GM19372 (cell line): ENCODE measurements around the gene SCN8A.
"Not testable (repeated sequence)": the region's sequence is repeated elsewhere in the genome, so short reads cannot be mapped to it uniquely, and the experiment has no call there.

Experiments
- ATAC-seq: cut with Tn5 transposase; IDR thresholded peaks from one replicate; pipeline ENCODE4 v1.9.1; 2021; ENCODE audit warnings: mild to moderate bottlenecking, low read depth, moderate library complexity; ENCODE audit not compliant: unreplicated experiment

SCN8A gene

GRCh38 chr12:51591016-51591901 is at the start of gene SCN8A:
SCN8A (plus strand) TSS chr12:51591233; CDS start chr12:51662818, 71,585 bp downstream.
- peak; percentile 40 for ATAC-seq

GRCh38 chr12:51546097-51546496 is 44.9 kb upstream of the SCN8A start:
- ATAC-seq = no peak

- ATAC-seq = no peak
These were observed 43.4 kb upstream of the SCN8A start for GRCh38 chr12:51547606-51548005.

DNA sequence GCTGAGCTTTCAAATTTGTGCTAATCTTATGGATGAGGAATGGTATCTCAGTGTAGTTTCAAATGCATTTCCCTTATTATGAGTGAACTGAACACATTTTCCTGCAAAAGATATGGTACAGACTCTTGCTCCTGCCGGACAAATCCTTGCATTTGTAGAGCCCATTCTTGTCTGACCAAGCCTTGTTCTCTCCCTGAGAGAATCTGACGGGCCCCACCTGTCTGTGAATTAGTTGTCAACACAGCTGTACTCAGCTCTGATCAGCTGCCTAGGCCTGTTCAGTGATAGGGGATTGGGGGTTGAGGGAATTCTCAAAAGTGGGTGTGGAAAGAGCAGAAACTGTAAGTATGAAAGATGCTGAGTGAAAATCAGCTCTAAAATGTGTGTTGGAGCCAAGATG is 42.8 kb upstream of the SCN8A start:
- ATAC-seq = no peak

GRCh38 chr12:51549637-51550036 is 41.4 kb upstream of the SCN8A start:
- ATAC-seq = no peak

GRCh38 chr12:51568271-51569032 is 22.6 kb upstream of the SCN8A start:
- ATAC-seq = not testable (repeated sequence)

- no peak for ATAC-seq
These were observed 11.6 kb upstream of the SCN8A start for GRCh38 chr12:51579321-51579850.

- no peak for ATAC-seq
These were observed 2.0 kb upstream of the SCN8A start for GRCh38 chr12:51589060-51589459.

DNA sequence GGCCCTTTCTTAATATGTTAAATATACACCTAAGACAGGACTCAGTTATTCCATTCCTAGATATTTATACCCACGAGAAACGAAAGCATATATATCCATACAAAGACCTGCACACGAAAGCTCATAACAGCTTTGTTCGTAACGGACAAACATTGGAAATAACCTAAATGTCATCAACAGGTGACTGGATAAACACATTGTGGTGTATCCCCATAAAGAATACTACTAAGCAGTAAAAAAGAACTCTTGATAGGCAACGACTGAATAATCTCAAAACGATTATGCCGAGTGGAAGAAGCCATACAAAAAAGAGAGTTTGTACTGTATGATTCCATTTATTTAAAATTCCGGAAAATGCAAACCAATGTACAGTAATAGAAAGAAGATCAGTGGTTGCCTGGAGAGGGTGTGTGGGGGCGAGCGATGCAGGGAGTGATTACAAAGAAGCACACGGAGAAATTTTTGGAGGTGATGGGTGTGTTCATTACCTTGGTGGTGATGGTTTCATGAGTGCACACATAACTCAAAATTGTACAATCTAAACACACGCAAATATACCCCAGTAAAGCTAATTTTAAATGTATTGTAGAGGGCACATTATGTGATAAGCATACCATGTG is 1.4 kb upstream of the SCN8A start:
- ATAC-seq = no peak

DNA sequence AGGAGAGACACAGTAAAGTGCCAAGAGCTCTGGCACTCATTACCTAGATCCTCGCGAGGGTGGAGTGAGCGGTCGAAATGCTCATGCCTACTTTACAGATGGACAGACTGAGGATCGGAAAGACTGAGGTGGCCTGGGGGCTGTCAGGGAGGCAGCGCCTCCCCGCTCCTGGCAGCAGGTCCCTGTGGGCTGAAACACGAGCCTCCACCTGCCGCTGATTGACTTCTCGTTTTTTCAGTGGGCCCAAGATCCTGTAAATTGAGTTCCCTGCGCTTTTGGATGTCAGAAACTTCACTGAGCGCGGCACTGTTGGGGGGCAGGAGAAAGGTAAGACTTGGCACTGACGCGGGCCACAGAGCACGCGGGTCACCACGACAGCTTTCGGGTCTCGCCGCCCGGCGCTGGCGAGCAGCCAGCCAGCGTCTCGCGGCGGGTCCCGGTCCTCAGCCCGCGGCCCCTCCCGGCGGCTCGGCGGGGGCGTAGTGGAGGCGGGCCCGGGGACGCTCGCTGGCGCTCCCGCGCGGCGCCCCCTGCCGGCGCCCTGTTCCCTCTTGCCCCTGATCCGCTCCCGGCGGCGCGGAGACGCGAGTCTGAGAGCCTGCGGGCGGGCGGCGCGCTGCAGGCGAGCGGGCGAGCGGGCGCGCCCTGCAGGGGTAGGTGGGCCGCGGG is 552 bp upstream of the SCN8A start:
- ATAC-seq = peak; percentile 84

DNA sequence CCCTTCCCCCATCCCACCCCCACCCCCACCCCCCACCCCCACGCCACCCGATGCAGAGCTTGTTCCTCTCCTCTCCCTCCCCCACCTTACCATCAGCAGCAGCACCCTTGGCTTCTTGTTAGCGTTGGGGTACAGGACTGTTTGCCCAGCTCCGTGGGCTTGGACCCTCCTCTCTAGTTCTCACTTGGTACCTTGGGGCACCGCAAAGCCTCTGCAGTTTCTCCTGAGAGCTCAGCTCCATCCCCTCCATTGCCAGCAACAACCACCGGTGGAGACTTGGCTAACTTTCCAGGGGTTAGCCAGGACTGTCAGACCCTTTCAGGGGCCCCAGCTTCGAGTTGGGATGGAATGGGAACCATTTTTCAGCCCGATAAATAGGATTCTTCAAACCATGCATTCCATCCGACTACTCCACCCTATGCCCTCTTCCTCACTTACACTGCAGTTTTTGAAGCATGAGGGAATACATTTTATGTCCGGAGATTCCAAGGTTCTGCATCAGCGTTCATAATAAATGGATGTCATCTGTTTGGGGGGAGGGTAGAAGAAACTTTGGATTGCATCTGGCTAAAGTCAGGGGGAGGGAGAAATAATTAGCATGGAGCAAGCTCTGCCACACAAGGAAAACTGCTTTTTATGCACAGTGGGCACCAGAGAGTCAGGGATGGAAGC is 1.1 kb downstream of the SCN8A start:
- no peak for ATAC-seq

DNA sequence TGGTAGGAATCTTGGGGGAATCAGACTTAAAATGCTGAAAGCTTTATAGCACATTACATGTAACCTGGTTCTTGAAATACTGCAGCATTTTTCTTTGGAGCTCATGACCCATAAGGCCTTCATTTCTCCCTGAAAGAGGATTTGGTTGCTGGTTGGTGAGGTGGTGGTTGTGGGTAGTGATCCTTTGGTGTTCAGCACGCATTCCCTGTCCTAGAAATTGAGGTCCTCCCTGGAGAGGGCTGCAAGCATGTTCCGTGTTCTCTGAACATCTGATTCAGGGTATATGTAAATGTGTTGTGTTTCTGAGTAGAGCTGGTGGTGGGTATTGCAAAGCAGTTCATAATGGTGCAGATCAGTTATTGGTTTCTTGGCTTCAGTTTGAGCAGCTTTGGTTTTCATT is 2.0 kb downstream of the SCN8A start:
- ATAC-seq = no peak

DNA sequence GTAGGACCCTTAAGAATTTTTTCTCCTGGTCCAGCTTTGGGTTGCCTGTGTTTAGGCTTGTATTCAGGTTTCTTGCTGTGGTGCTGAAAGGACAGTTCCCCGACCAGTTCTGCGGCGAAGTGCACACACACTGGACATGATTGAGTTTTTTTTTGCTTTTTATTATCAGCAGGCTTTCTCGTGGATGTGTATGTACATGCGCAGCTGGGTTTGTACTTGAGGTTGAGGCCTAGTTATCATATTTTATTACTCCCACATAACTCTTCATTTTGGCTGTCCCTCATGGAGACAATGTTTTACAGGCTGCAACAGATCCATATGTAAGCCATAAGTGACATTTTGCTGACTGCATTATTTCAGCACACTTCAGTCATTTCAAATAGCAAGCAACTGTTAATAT is 2.5 kb downstream of the SCN8A start:
- ATAC-seq = no peak

- ATAC-seq = no peak
These were observed 7.1 kb downstream of the SCN8A start for GRCh38 chr12:51598156-51598555.

DNA sequence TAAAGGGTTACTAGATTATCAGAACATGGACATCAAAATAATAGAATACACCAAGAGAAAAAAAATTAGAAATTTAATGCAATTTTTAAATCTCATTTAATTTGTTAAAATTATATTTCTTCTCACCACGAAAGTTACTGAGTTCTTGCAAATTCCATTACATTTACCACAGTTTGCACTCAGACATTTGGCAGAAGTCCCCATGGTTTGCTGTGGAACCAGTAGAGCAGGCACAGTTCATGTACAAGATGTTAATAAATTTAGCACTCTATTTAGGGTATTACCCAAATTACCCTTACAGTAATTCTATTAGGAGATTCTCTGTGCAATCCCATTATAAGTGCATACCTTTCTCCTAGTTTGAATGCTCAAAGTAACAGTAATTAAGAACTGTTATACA is 9.7 kb downstream of the SCN8A start:
- no peak for ATAC-seq

- no peak for ATAC-seq
These were observed 10.2 kb downstream of the SCN8A start for GRCh38 chr12:51601241-51601640.

- ATAC-seq = not testable (repeated sequence)
These were observed 14.9 kb downstream of the SCN8A start for GRCh38 chr12:51605896-51606295.

DNA sequence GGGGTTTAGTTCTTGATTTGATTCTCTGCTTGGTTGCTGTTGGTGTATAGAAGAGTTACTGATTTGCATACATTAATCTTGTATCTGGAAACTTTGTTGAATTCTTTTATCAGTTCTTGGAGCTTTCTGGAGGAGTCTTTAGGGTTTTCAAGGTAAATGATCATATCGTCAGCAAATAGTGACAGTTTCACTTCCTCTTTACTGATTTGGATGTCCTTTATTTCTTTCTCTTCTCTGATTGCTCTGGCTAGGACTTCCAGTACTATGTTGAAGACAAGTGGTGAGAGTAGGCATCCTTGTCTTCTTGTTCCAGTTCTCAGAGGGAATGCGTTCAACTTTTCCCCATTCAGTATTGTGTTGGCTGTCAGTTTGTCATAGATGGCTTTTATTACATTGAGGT is 16.2 kb downstream of the SCN8A start:
- not testable (repeated sequence) for ATAC-seq

DNA sequence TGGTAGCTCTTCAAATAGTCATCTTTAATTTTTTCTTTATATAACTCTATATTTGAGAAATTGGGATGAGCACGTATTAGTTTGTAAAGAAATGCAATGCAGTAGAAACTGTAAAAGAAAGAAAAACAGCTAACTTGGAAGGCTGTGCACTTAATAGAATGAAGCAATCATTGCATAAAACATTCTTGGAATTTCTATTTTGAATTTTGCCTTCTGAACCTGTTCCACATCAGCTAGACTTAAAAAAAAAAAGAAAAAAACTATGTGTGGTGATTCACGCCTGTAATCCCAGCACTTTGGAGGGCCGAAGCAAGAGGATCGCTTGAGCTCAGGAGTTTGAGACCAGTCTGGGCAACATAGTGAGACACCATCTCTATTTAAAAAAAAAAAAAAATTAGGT is 29.4 kb downstream of the SCN8A start:
- no peak for ATAC-seq
